GM20431 (cell line): ENCODE results near the gene ADNP.

ENCODE experiments used
- in situ Hi-C: fragments of 300-500 bp; cut with MseI, MboI; formaldehyde crosslinking; loops from one replicate; pipeline ENCODE4 v1.15.0; 2020; ENCODE audit warnings: low sequenced_read_pairs; ENCODE audit not compliant: unreplicated experiment

Gene ADNP

GRCh38 chr20:50855498-50856474, 75.5 kb downstream of the ADNP start:
- in situ Hi-C loops = no loop called here

GRCh38 chr20:50854506-50855249, 76.6 kb downstream of the ADNP start:
- in situ Hi-C loops = no loop called here

- in situ Hi-C loops = no loop called here
These were observed 79.2 kb downstream of the ADNP start for GRCh38 chr20:50852085-50852484.

GRCh38 chr20:50850721-50851286, 80.4 kb downstream of the ADNP start:
- in situ Hi-C loops = no loop called here

GRCh38 chr20:50848846-50849673, 82.2 kb downstream of the ADNP start:
- in situ Hi-C loops = no loop called here

- in situ Hi-C loops = no loop called here
These were observed 82.9 kb downstream of the ADNP start for GRCh38 chr20:50848341-50848808.

- in situ Hi-C loops = no loop called here
These were observed 85.5 kb downstream of the ADNP start for GRCh38 chr20:50845566-50846215.

GRCh38 chr20:50844430-50845100, 86.7 kb downstream of the ADNP start:
- in situ Hi-C loops = no loop called here

- in situ Hi-C loops = no loop called here
These were observed 87.6 kb downstream of the ADNP start for GRCh38 chr20:50843331-50844276.

GRCh38 chr20:50842821-50843220, 88.4 kb downstream of the ADNP start:
- in situ Hi-C loops = no loop called here
